LNCaP clone FGC (cell line): Measurements from ENCODE around the gene NUP210.

Experiments
- DNase-seq: peaks from one replicate; pipeline ENCODE4 v3.0.0-alpha.2; 2011; ENCODE audit warnings: low read depth
- H3K4me3 ChIP-seq: 2 replicates; pipeline ENCODE4 v1.5.1; 2011; ENCODE audit warnings: mild to moderate bottlenecking, low read depth, low read length, control low read depth
- TF ChIP-seq, protein P1 (sequence below): IDR thresholded peaks from 2 replicates; pipeline ENCODE4 v1.5.1; 2012; ENCODE audit warnings: mild to moderate bottlenecking; ENCODE audit not compliant: control insufficient read depth, insufficient read depth; ENCODE audit errors: extremely low read depth

Gene NUP210

GRCh38 chr3:13368834-13369233 lies 51.3 kb downstream of the NUP210 start:
- no peak overlapping the region for H3K4me3 ChIP-seq
- no peak for DNase-seq
- TF ChIP-seq, protein P1, sequence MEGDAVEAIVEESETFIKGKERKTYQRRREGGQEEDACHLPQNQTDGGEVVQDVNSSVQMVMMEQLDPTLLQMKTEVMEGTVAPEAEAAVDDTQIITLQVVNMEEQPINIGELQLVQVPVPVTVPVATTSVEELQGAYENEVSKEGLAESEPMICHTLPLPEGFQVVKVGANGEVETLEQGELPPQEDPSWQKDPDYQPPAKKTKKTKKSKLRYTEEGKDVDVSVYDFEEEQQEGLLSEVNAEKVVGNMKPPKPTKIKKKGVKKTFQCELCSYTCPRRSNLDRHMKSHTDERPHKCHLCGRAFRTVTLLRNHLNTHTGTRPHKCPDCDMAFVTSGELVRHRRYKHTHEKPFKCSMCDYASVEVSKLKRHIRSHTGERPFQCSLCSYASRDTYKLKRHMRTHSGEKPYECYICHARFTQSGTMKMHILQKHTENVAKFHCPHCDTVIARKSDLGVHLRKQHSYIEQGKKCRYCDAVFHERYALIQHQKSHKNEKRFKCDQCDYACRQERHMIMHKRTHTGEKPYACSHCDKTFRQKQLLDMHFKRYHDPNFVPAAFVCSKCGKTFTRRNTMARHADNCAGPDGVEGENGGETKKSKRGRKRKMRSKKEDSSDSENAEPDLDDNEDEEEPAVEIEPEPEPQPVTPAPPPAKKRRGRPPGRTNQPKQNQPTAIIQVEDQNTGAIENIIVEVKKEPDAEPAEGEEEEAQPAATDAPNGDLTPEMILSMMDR = no peak

- TF ChIP-seq, protein P1 = no peak
- no peak overlapping the region for H3K4me3 ChIP-seq
- DNase-seq = no peak
Observed at GRCh38 chr3:13367728-13368127, 52.4 kb downstream of the NUP210 start.

GRCh38 chr3:13365390-13366379 lies 54.4 kb downstream of the NUP210 start:
- no peak for DNase-seq
- no peak overlapping the region for H3K4me3 ChIP-seq
- TF ChIP-seq, protein P1 = no peak

DNA sequence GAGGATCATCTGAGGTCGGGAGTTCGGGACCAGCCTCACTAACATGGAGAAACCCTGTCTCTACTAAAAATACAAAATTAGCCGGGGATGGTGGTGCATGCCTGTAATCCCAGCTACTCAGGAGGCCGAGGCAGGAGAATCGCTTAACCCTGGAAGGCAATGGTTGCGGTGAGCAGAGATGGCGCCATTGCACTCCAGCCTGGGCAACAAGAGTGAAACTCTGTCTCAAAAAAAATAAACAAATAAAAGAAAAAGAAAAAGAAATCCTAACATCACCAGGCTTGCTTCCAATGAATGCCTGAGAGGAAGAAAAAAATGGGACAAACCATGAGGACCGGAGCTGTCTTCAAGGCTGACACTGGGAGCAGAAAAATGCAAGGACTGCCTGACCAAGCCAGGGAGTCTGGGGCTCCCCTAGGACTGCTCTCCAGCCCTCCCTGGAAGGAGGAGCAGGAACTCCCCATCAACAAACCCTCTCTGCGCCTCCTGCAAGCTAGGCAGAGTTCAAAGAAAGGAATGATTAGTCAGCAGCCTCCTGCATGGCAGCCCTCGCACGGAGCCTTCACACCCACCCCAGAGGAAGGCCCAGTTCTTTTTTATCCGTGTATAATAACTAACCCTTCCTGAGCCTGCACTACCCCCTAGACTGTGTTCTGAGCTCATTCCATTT lies 55.4 kb downstream of the NUP210 start:
- TF ChIP-seq, protein P1 = no peak
- H3K4me3 ChIP-seq = no peak overlapping the region
- no peak for DNase-seq

DNA sequence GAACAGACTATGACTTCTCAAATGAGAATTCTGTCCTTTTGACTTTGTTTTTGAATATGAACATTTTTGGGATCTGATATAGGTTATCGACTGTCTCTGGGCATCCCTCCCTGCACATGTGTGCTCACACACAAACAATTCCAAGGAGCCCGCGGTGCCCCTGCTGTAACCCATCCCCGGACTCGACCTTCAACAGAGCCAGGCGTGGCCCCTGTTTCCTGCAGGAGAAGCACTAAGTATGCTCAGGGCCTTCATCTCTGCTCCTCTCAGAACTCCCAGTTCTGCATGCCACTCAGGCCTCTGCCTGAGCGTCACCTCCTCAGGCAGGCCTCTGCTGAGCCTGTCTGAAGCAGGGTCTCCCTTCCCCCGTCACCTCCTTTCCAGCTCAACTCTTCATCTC lies 57.6 kb downstream of the NUP210 start:
- DNase-seq = no peak
- no peak overlapping the region for H3K4me3 ChIP-seq
- TF ChIP-seq, protein P1 = no peak

- H3K4me3 ChIP-seq = no peak overlapping the region
- no peak for DNase-seq
- TF ChIP-seq, protein P1 = no peak
Observed at GRCh38 chr3:13359916-13360315, 60.2 kb downstream of the NUP210 start.

DNA sequence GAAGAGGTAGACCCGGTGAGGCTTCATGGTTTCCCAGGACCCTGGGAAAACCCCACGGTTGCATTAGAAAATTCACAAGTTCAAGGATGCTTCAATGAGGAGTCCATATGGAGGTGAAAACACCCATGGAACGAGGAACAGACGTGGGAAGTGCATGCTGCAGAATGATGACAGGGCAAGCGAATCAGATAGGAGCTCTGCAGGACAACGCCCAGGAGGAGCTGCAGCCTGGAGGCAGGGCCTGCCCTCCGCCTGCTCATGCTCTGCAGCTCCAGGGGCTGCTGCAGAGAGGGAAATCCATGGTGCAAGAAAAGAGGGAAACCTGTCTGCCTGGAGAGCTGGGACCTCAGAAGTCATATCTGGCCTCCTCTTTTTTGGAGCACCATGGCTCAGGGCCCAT lies 61.5 kb downstream of the NUP210 start:
- DNase-seq = no peak
- TF ChIP-seq, protein P1 = no peak
- no peak overlapping the region for H3K4me3 ChIP-seq
